ENCODE results near the gene MMP28. TPM values are rescaled to one million over a fixed set of nuclear protein-coding genes. Genes with fewer than 3 reads are reported as not detected.

Gene MMP28
- total and polyA plus RNA-seq, 10 donors, result 1.1 to 5.9 (median 2.8) TPM

GRCh38 chr17:35821308-35821707 is 25.9 kb upstream of the MMP28 start:
- intact Hi-C loops (cut with DNase I; ENCODE audit: low total_unique reads), result no loop called here
- peaks cover 0 to 98% (median 73%) of the 10 kb centered on the region in 6 donors for H3K36me3 ChIP-seq
- no peak overlapping the region for H3K27ac ChIP-seq
- H3K9me3 ChIP-seq, result no peaks in the 10 kb centered on the region
- H3K4me1 ChIP-seq, result peaks cover 0 to 35% (median 5%) of the 10 kb centered on the region in 6 donors
- H3K4me3 ChIP-seq, result no peak overlapping the region
- no peaks in the 10 kb centered on the region for H3K27me3 ChIP-seq (replicated peaks in 1 of 7)
- TF ChIP-seq POLR2AphosphoS5 (IDR thresholded peaks at IDR 0.05) (no peak), POLR2A (IDR thresholded peaks at IDR 0.05) (no peak), CTCF (IDR thresholded peaks at IDR 0.05 in 8 of 11, conservative IDR thresholded peaks at IDR 0.05 in 3 of 11) (no peak)
- no peak for DNase-seq
- 88 to 96% (median 93%) methylated on average over 2 of the region's 2 CpGs for WGBS, 5 donors

- H3K4me1 ChIP-seq, result peaks cover 7 to 54% (median 24%) of the 10 kb centered on the region in 6 donors
- no peak overlapping the region for H3K4me3 ChIP-seq
- no peak for TF ChIP-seq POLR2AphosphoS5 (IDR thresholded peaks at IDR 0.05)
- no peak for TF ChIP-seq CTCF (IDR thresholded peaks at IDR 0.05 in 8 of 11, conservative IDR thresholded peaks at IDR 0.05 in 3 of 11)
- no peak for TF ChIP-seq POLR2A (IDR thresholded peaks at IDR 0.05)
- H3K27me3 ChIP-seq (replicated peaks in 1 of 7), result no peaks in the 10 kb centered on the region
- no peak for DNase-seq
- WGBS, 5 donors, result 80 to 100% (median 88%) methylated on average over 1 of the region's 1 CpG
- H3K9me3 ChIP-seq, result no peaks in the 10 kb centered on the region
- intact Hi-C loops (cut with DNase I; ENCODE audit: low total_unique reads), result no loop called here
- H3K27ac ChIP-seq, result no peak overlapping the region
- peaks cover 0 to 86% (median 58%) of the 10 kb centered on the region in 6 donors for H3K36me3 ChIP-seq
Observed at GRCh38 chr17:35819455-35819854, 24.0 kb upstream of the MMP28 start.

GRCh38 chr17:35817196-35817595 is 21.8 kb upstream of the MMP28 start:
- intact Hi-C loops (cut with DNase I; ENCODE audit: low total_unique reads), result no loop called here
- H3K4me3 ChIP-seq, result no peak overlapping the region
- H3K27me3 ChIP-seq (replicated peaks in 1 of 7), result no peaks in the 10 kb centered on the region
- H3K4me1 ChIP-seq, result peaks cover 15 to 76% (median 42%) of the 10 kb centered on the region in 6 donors
- H3K36me3 ChIP-seq, result peaks cover 0 to 63% (median 37%) of the 10 kb centered on the region in 6 donors
- no peaks in the 10 kb centered on the region for H3K9me3 ChIP-seq
- H3K27ac ChIP-seq, result no peak overlapping the region
- TF ChIP-seq POLR2A (IDR thresholded peaks at IDR 0.05) (no peak), CTCF (IDR thresholded peaks at IDR 0.05 in 8 of 11, conservative IDR thresholded peaks at IDR 0.05 in 3 of 11) (no peak), POLR2AphosphoS5 (IDR thresholded peaks at IDR 0.05) (no peak)
- 91 to 96% (median 93%) methylated on average over 1 of the region's 1 CpG for WGBS, 5 donors
- DNase-seq, result no peak

- no peak for DNase-seq
- TF ChIP-seq CTCF (IDR thresholded peaks at IDR 0.05 in 8 of 11, conservative IDR thresholded peaks at IDR 0.05 in 3 of 11) (no peak), POLR2A (IDR thresholded peaks at IDR 0.05) (no peak), POLR2AphosphoS5 (IDR thresholded peaks at IDR 0.05) (no peak)
- peaks cover 0 to 59% (median 32%) of the 10 kb centered on the region in 6 donors for H3K36me3 ChIP-seq
- H3K4me1 ChIP-seq, result peaks cover 19 to 81% (median 47%) of the 10 kb centered on the region in 6 donors
- H3K27me3 ChIP-seq (replicated peaks in 1 of 7), result no peaks in the 10 kb centered on the region
- no peak overlapping the region for H3K4me3 ChIP-seq
- no peaks in the 10 kb centered on the region for H3K9me3 ChIP-seq
- intact Hi-C loops (cut with DNase I; ENCODE audit: low total_unique reads), result no loop called here
- 84 to 90% (median 86%) methylated on average over 5 of the region's 5 CpGs for WGBS, 5 donors
- no peak overlapping the region for H3K27ac ChIP-seq
Observed at GRCh38 chr17:35816723-35817122, 21.3 kb upstream of the MMP28 start.
